GM15510 (cell line): ENCODE data around the gene CAP2.

Experiments used
- POLR2A ChIP-seq: IDR thresholded peaks from 3 replicates; pipeline ENCODE4 v1.6.1; 2011; ENCODE audit warnings: borderline replicate concordance; ENCODE audit not compliant: insufficient read length; ENCODE audit errors: extremely low read depth

The CAP2 gene

DNA sequence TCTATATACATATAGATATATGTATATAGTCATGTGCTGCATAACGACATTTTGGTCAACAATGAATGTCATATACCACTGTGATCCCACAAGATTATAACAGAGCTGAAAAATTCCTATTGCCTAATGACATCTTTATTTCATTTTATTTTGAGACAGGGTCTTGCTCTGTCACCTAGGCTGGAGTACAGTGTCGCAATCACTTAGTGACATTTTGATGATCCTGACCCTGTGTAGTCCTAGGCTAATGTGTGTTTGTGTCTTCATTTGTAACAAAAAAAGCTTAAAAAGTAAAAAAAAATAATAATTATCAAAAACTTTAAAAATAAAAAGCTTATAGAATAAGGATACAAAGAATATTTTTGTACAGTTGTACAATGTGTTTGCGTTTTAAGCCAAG lies 202.7 kb downstream of the CAP2 start:
- TF ChIP-seq POLR2A = no peak

DNA sequence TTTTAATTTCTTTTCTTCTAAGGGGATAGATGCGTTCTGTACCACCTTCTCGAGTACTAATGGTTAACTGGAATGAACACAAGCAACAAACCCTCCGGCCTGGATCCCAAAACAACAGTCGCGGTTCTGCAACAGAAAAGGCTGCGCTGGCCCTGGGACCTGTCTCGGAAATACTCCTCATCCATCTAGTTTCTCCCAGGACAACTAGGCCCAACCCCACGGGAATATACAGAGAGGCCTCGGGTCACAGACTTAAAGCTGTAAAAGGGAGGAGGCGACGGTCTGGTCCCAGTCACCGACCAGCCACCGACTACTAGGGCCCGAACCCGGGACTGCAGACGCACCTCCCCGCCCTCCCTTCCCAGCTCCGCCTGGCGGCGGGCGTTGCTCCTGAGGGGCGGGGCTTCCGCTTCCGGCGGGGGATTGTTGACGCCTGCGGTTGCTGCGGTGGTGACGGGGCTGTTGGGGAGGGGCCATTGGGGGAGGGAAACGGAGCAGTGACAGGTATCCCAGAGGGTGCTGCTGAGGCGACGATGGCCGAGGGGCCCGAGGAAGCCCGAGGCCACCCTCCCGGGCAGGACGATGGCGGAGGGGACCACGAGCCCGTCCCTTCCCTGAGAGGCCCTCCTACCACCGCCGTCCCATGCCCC lies 206.6 kb downstream of the CAP2 start, which contains the start of gene FAM8A1:
Gene FAM8A1, plus strand, starts transcription at position 426 of the 650 bp plus-strand sequence. Its CDS starts 108 bp downstream, at position 534.
- TF ChIP-seq POLR2A = peak; percentile 55

GRCh38 chr6:17600527-17601385 lies 207.4 kb downstream of the CAP2 start:
- no peak for TF ChIP-seq POLR2A

DNA sequence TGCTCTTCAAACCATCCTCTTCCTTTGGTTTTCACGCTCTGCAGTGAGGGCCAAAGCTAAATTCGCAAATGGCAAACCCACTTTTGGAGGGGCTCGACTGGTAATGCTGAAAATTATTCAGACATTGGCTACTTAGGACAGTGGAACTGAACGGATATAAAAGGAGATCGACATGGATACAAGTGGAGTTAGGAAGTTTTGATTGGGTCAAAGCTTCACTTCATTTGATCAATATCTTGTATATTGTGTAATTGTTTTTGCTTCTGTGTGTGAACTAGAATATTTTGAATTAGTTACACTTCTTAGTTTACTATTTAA lies 207.9 kb downstream of the CAP2 start:
- no peak for TF ChIP-seq POLR2A

DNA sequence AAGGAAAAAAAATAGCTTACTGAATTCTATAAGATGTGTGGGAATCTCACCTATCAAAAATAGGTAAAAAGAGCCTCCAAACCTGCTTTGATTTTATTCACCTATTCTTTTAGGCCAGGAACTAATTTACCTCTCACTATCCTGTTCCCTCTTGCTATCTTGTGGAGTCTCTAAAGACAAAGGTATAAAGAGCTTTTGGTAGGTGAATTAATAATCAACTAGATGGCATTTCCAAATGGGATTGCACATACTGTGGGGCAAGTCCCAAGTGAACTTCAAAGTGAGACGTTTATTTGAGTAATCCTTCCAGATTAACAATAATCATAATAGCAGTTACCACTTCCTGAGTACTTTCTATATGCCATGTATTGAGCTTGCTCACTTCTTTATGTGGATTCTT lies 209.5 kb downstream of the CAP2 start:
- TF ChIP-seq POLR2A = no peak

- TF ChIP-seq POLR2A = no peak
These were observed 213.2 kb downstream of the CAP2 start for GRCh38 chr6:17606606-17607005.
